ENCODE measurements around the gene SPINT3.

SPINT3 gene

GRCh38 chr20:45487231-45487635 is 28.2 kb downstream of the SPINT3 start:
- Histone ChIP-seq H3K4me3 (ENCODE audit: low read length) (no peak overlapping the region), H3F3A (ENCODE audit: insufficient read depth, low read length) (no peaks in the 10 kb centered on the region), H3K27me3 (replicated peaks; ENCODE audit: insufficient read depth, low read length) (no peaks in the 10 kb centered on the region), H3K9me2 (replicated peaks; ENCODE audit: insufficient read depth, low read length) (no peaks in the 10 kb centered on the region), H3K4me2 (ENCODE audit: low read depth, low read length) (no peak overlapping the region), H3K79me2 (ENCODE audit: low read length) (no peaks in the 10 kb centered on the region), H3K9ac (ENCODE audit: low read length) (no peak overlapping the region), H3K4me1 (ENCODE audit: low read length) (no peaks in the 10 kb centered on the region), H3K27ac (ENCODE audit: low read length) (no peak overlapping the region), H4K20me1 (ENCODE audit: insufficient read depth, low read length) (no peaks in the 10 kb centered on the region), H3K9me3 (replicated peaks; ENCODE audit: insufficient read depth, low read length) (no peaks in the 10 kb centered on the region), H2AFZ (ENCODE audit: low read length) (no peak overlapping the region), H3K36me3 (replicated peaks; ENCODE audit: insufficient read depth, low read length) (no peaks in the 10 kb centered on the region)
- TF ChIP-seq EZH2phosphoT487 (IDR thresholded peaks at IDR 0.05; ENCODE audit: low read length), result no peak
- peak; percentile 11; the same call in 1 of the 2 replicates for TF ChIP-seq CTCF (IDR thresholded peaks at IDR 0.05; ENCODE audit: low read length)
- no peak for TF ChIP-seq EZH2 (optimal IDR thresholded peaks at IDR 0.05; ENCODE audit: low read depth, low read length)
- no peak for DNase-seq

GRCh38 chr20:45485388-45485787 is 30.0 kb downstream of the SPINT3 start:
- no peak for TF ChIP-seq CTCF (IDR thresholded peaks at IDR 0.05; ENCODE audit: low read length)
- TF ChIP-seq EZH2 (optimal IDR thresholded peaks at IDR 0.05; ENCODE audit: low read depth, low read length), result no peak
- TF ChIP-seq EZH2phosphoT487 (IDR thresholded peaks at IDR 0.05; ENCODE audit: low read length), result no peak
- Histone ChIP-seq H3K9me2 (replicated peaks; ENCODE audit: insufficient read depth, low read length) (no peaks in the 10 kb centered on the region), H3K4me3 (ENCODE audit: low read length) (no peak overlapping the region), H4K20me1 (ENCODE audit: insufficient read depth, low read length) (no peaks in the 10 kb centered on the region), H3K4me1 (ENCODE audit: low read length) (no peaks in the 10 kb centered on the region), H3K27me3 (replicated peaks; ENCODE audit: insufficient read depth, low read length) (no peaks in the 10 kb centered on the region), H3K36me3 (replicated peaks; ENCODE audit: insufficient read depth, low read length) (no peaks in the 10 kb centered on the region), H3K9me3 (replicated peaks; ENCODE audit: insufficient read depth, low read length) (no peaks in the 10 kb centered on the region), H3K27ac (ENCODE audit: low read length) (no peak overlapping the region), H3K79me2 (ENCODE audit: low read length) (no peaks in the 10 kb centered on the region), H3F3A (ENCODE audit: insufficient read depth, low read length) (no peaks in the 10 kb centered on the region), H3K9ac (ENCODE audit: low read length) (no peak overlapping the region), H2AFZ (ENCODE audit: low read length) (no peak overlapping the region), H3K4me2 (ENCODE audit: low read depth, low read length) (no peak overlapping the region)
- peak; percentile 31 for DNase-seq

GRCh38 chr20:45484676-45485075 is 30.7 kb downstream of the SPINT3 start:
- no peaks in the 10 kb centered on the region for H4K20me1 ChIP-seq (ENCODE audit: insufficient read depth, low read length)
- no peak overlapping the region for H3K4me3 ChIP-seq (ENCODE audit: low read length)
- no peaks in the 10 kb centered on the region for H3K36me3 ChIP-seq (replicated peaks; ENCODE audit: insufficient read depth, low read length)
- H2AFZ ChIP-seq (ENCODE audit: low read length), result no peak overlapping the region
- H3K4me1 ChIP-seq (ENCODE audit: low read length), result no peaks in the 10 kb centered on the region
- H3K9me3 ChIP-seq (replicated peaks; ENCODE audit: insufficient read depth, low read length), result no peaks in the 10 kb centered on the region
- no peaks in the 10 kb centered on the region for H3K27me3 ChIP-seq (replicated peaks; ENCODE audit: insufficient read depth, low read length)
- no peak overlapping the region for H3K4me2 ChIP-seq (ENCODE audit: low read depth, low read length)
- no peak overlapping the region for H3K27ac ChIP-seq (ENCODE audit: low read length)
- H3F3A ChIP-seq (ENCODE audit: insufficient read depth, low read length), result no peaks in the 10 kb centered on the region
- H3K9ac ChIP-seq (ENCODE audit: low read length), result no peak overlapping the region
- TF ChIP-seq EZH2 (optimal IDR thresholded peaks at IDR 0.05; ENCODE audit: low read depth, low read length) (no peak), CTCF (IDR thresholded peaks at IDR 0.05; ENCODE audit: low read length) (no peak)
- DNase-seq, result no peak
- no peaks in the 10 kb centered on the region for H3K79me2 ChIP-seq (ENCODE audit: low read length)
- no peaks in the 10 kb centered on the region for H3K9me2 ChIP-seq (replicated peaks; ENCODE audit: insufficient read depth, low read length)

All from MM.1S (cell line).